GM21825 (cell line): ENCODE measurements around the gene DDX49.

Experiments used
- ATAC-seq: cut with Tn5 transposase; IDR thresholded peaks from one replicate; pipeline ENCODE4 v1.9.1; 2021; ENCODE audit warnings: mild to moderate bottlenecking, moderate library complexity; ENCODE audit not compliant: unreplicated experiment

Gene DDX49

GRCh38 chr19:18919086-18919899, at the start of gene DDX49, which contains the start of gene COPE:
Gene DDX49 (plus strand): TSS chr19:18919715. CDS start chr19:18919742, 27 bp downstream.
Gene COPE (minus strand): TSS chr19:18919387. CDS start chr19:18919348, 39 bp downstream.
- peak; percentile 92 for ATAC-seq

GRCh38 chr19:18869781-18870530, 49.6 kb upstream of the DDX49 start:
- no peak for ATAC-seq

- ATAC-seq = no peak
Observed at GRCh38 chr19:18870531-18871172, 48.9 kb upstream of the DDX49 start.

GRCh38 chr19:18871543-18871942, 48.0 kb upstream of the DDX49 start:
- ATAC-seq = no peak

GRCh38 chr19:18875726-18876125, 43.8 kb upstream of the DDX49 start:
- ATAC-seq = no peak

GRCh38 chr19:18876865-18877264, 42.6 kb upstream of the DDX49 start:
- no peak for ATAC-seq

GRCh38 chr19:18878058-18878797, 41.3 kb upstream of the DDX49 start:
- ATAC-seq = no peak

- no peak for ATAC-seq
Observed at GRCh38 chr19:18878858-18879578, 40.5 kb upstream of the DDX49 start.

GRCh38 chr19:18879579-18880373, 39.7 kb upstream of the DDX49 start:
- no peak for ATAC-seq

GRCh38 chr19:18881491-18881890, 38.0 kb upstream of the DDX49 start:
- ATAC-seq = no peak

GRCh38 chr19:18883526-18884304, 35.8 kb upstream of the DDX49 start:
- ATAC-seq = no peak

- no peak for ATAC-seq
Observed at GRCh38 chr19:18886972-18887371, 32.5 kb upstream of the DDX49 start.

GRCh38 chr19:18889949-18890745, 29.4 kb upstream of the DDX49 start:
- ATAC-seq = no peak

- ATAC-seq = no peak
Observed at GRCh38 chr19:18893587-18894253, 25.8 kb upstream of the DDX49 start.

- no peak for ATAC-seq
Observed at GRCh38 chr19:18894254-18895037, 25.1 kb upstream of the DDX49 start.

GRCh38 chr19:18895038-18895823, 24.3 kb upstream of the DDX49 start:
- ATAC-seq = no peak
